ENCODE measurements around the gene ATG10. TPM values are rescaled to one million over a fixed set of nuclear protein-coding genes. Genes with fewer than 3 reads are reported as not detected.
A peak's percentile ranks its signal among the peaks of the same experiment; 100 is the strongest.

Gene ATG10
- total RNA-seq, 1 donor from 2014 or later, result 2.9 TPM

GRCh38 chr5:82150559-82150958 lies 178.7 kb downstream of the ATG10 start:
- ATAC-seq (ENCODE audit: poor library complexity), result peak; percentile 42
- intact Hi-C loops (cut with DNase I), result no loop called here
- no peak for DNase-seq

GRCh38 chr5:82151204-82151603 lies 179.4 kb downstream of the ATG10 start:
- ATAC-seq (ENCODE audit: poor library complexity) (no peak), DNase-seq (no peak)
- intact Hi-C loops (cut with DNase I), result no loop called here

- ATAC-seq (ENCODE audit: poor library complexity) (no peak), DNase-seq (no peak)
- intact Hi-C loops (cut with DNase I), result no loop called here
Measured at GRCh38 chr5:82151662-82152061, 179.8 kb downstream of the ATG10 start.

GRCh38 chr5:82152978-82153481 lies 181.2 kb downstream of the ATG10 start:
- no peak for ATAC-seq (ENCODE audit: poor library complexity)
- no peak for DNase-seq
- intact Hi-C loops (cut with DNase I), result no loop called here

- ATAC-seq (ENCODE audit: poor library complexity) (no peak), DNase-seq (no peak)
- intact Hi-C loops (cut with DNase I), result no loop called here
Measured at GRCh38 chr5:82154776-82155175, 183.0 kb downstream of the ATG10 start.

GRCh38 chr5:82155305-82155704 lies 183.5 kb downstream of the ATG10 start:
- intact Hi-C loops (cut with DNase I), result no loop called here
- no peak for ATAC-seq (ENCODE audit: poor library complexity)
- DNase-seq, result no peak

- intact Hi-C loops (cut with DNase I), result no loop called here
- ATAC-seq (ENCODE audit: poor library complexity) (no peak), DNase-seq (no peak)
Measured at GRCh38 chr5:82156874-82157273, 185.1 kb downstream of the ATG10 start.

- no peak for ATAC-seq (ENCODE audit: poor library complexity)
- no peak for DNase-seq
- intact Hi-C loops (cut with DNase I), result no loop called here
Measured at GRCh38 chr5:82158755-82159413, 187.1 kb downstream of the ATG10 start.

- no peak for ATAC-seq (ENCODE audit: poor library complexity)
- intact Hi-C loops (cut with DNase I), result loop anchor here (10.0 kb wide), 1 partner anchor 736 kb away; no protein-coding TSS in a partner anchor
Measured at GRCh38 chr5:82160948-82161347, 189.1 kb downstream of the ATG10 start.

GRCh38 chr5:82162573-82162972 lies 190.8 kb downstream of the ATG10 start:
- ATAC-seq (ENCODE audit: poor library complexity) (no peak), DNase-seq (no peak)
- intact Hi-C loops (cut with DNase I), result loop anchor here (10.0 kb wide), 1 partner anchor 738 kb away; no protein-coding TSS in a partner anchor

More at GRCh38 chr5:82160948-82161347, 189.1 kb downstream of the ATG10 start:
- DNase-seq, result no peak

GRCh38 chr5:82163452-82164175 lies 191.8 kb downstream of the ATG10 start:
- ATAC-seq (ENCODE audit: poor library complexity), result no peak
- intact Hi-C loops (cut with DNase I), result loop anchor here (10.0 kb wide), 1 partner anchor 739 kb away; no protein-coding TSS in a partner anchor

GRCh38 chr5:82164176-82164976 lies 192.6 kb downstream of the ATG10 start:
- intact Hi-C loops (cut with DNase I), result loop anchor here (10.0 kb wide), 1 partner anchor 740 kb away; no protein-coding TSS in a partner anchor
- no peak for DNase-seq
- ATAC-seq (ENCODE audit: poor library complexity), result no peak

More at GRCh38 chr5:82163452-82164175, 191.8 kb downstream of the ATG10 start:
- no peak for DNase-seq

- ATAC-seq (ENCODE audit: poor library complexity), result peak; percentile 67
- intact Hi-C loops (cut with DNase I), result loop anchor here (5.0 to 10.0 kb wide), 2 partner anchors 658 to 740 kb away; no protein-coding TSS in a partner anchor
- DNase-seq, result no peak
Measured at GRCh38 chr5:82164977-82165713, 193.3 kb downstream of the ATG10 start.

GRCh38 chr5:82165740-82166530 lies 194.1 kb downstream of the ATG10 start:
- DNase-seq (peak; percentile 63), ATAC-seq (ENCODE audit: poor library complexity) (peak; percentile 100)
- intact Hi-C loops (cut with DNase I), result loop anchor here (5.0 to 10.0 kb wide), 2 partner anchors 659 to 741 kb away; no protein-coding TSS in a partner anchor

GRCh38 chr5:82167372-82167935 lies 195.6 kb downstream of the ATG10 start:
- ATAC-seq (ENCODE audit: poor library complexity), result no peak
- intact Hi-C loops (cut with DNase I), result loop anchor here (5.0 to 10.0 kb wide), 2 partner anchors 660 to 743 kb away; no protein-coding TSS in a partner anchor
- no peak for DNase-seq

- intact Hi-C loops (cut with DNase I), result loop anchor here (5.0 to 10.0 kb wide), 2 partner anchors 661 to 743 kb away; no protein-coding TSS in a partner anchor
- no peak for ATAC-seq (ENCODE audit: poor library complexity)
- DNase-seq, result no peak
Measured at GRCh38 chr5:82168294-82168693, 196.5 kb downstream of the ATG10 start.

GRCh38 chr5:82169892-82170291 lies 198.1 kb downstream of the ATG10 start:
- intact Hi-C loops (cut with DNase I), result loop anchor here (5.0 to 10.0 kb wide), 2 partner anchors 663 to 745 kb away; no protein-coding TSS in a partner anchor
- DNase-seq (no peak), ATAC-seq (ENCODE audit: poor library complexity) (no peak)

All from Right ventricle myocardium superior (tissue), 1 donor.